Measurements from ENCODE around the gene ABTB2. TPM values are rescaled to one million over a fixed set of nuclear protein-coding genes. Genes with fewer than 3 reads are reported as not detected.

The ABTB2 gene
- total RNA-seq, 1 experiment from 2014 or later, result 5.5 TPM

GRCh38 chr11:34155057-34155756 is 202.6 kb downstream of the ABTB2 start:
- H2BK12ac ChIP-seq (ENCODE audit: insufficient read length, low read depth, low read length), result no peak overlapping the region
- Mint-ChIP-seq H3K27me3 (ENCODE audit: low read depth) (no peaks in the 10 kb centered on the region), H3K4me3 (no peak overlapping the region), H3K36me3 (ENCODE audit: insufficient read depth in 1 of 3, low read depth in 3 of 3) (peaks cover 6 to 23% (median 7%) of the 10 kb centered on the region in 3 experiments; a peak in 5 of 7 replicates), H3K27ac (no peak overlapping the region), H3K4me1 (no peaks in the 10 kb centered on the region), H3K9me3 (no peaks in the 10 kb centered on the region)
- no peak overlapping the region for H2BK15ac ChIP-seq (ENCODE audit: low read depth, low read length)
- no peak overlapping the region for H3K18ac ChIP-seq (ENCODE audit: insufficient read length, low read depth, low read length)
- no peak for TF ChIP-seq CTCF (conservative IDR thresholded peaks at IDR 0.05)
- no peak overlapping the region for H3K4ac ChIP-seq (ENCODE audit: low read depth, low read length)
- no peak overlapping the region for H3K9ac ChIP-seq (ENCODE audit: extremely low read depth, insufficient read length, low read length)
- H4K8ac ChIP-seq (replicated peaks; ENCODE audit: insufficient read length, low read depth, low read length), result no peak overlapping the region
- no CpG with 5 or more reads among the region's 15 CpGs for WGBS (ENCODE audit: extremely low coverage, insufficient read length, low lambda C conversion rate)
- H3K23ac ChIP-seq (ENCODE audit: insufficient read length, low read depth, low read length), result no peak overlapping the region
- H2BK20ac ChIP-seq (ENCODE audit: low read depth, low read length, poor library complexity, severe bottlenecking), result no peak overlapping the region
- no peaks in the 10 kb centered on the region for H3K23me2 ChIP-seq (ENCODE audit: insufficient read length, low read depth, low read length, poor library complexity, severe bottlenecking)
- no peak overlapping the region for H2AFZ ChIP-seq (ENCODE audit: low read length)
- H2BK5ac ChIP-seq (ENCODE audit: insufficient read length, low read length), result no peak overlapping the region
- H3K14ac ChIP-seq (ENCODE audit: insufficient read depth, low read length), result no peak overlapping the region
- no peak overlapping the region for H4K91ac ChIP-seq (ENCODE audit: insufficient read length, low read depth, low read length)
- H3K79me1 ChIP-seq (ENCODE audit: insufficient read depth, low read depth, low read length, poor library complexity, severe bottlenecking), result no peaks in the 10 kb centered on the region
- no peak overlapping the region for H2AK5ac ChIP-seq (ENCODE audit: insufficient read length, low read length)
- H2BK120ac ChIP-seq (ENCODE audit: low read depth, low read length, poor library complexity, severe bottlenecking), result no peak overlapping the region
- no peaks in the 10 kb centered on the region for H3K27me3 ChIP-seq (ENCODE audit: insufficient read depth, low read length)
- no peak overlapping the region for H3K27ac ChIP-seq (ENCODE audit: insufficient read length, low read depth, low read length)
- DNase-seq, result no peak
- H3K56ac ChIP-seq (ENCODE audit: insufficient read length, low read depth, low read length), result no peak overlapping the region
- H4K20me1 ChIP-seq (ENCODE audit: control insufficient read depth, insufficient read depth, insufficient read length), result no peaks in the 10 kb centered on the region
- H3K79me2 ChIP-seq (ENCODE audit: insufficient read depth, low read length), result no peaks in the 10 kb centered on the region
- no peaks in the 10 kb centered on the region for H3K4me1 ChIP-seq (ENCODE audit: insufficient read depth, low read length)
- H3K4me2 ChIP-seq (ENCODE audit: insufficient read depth, insufficient read length, low read length), result no peak overlapping the region
- H3K9me3 ChIP-seq (ENCODE audit: control insufficient read depth, low read depth, low read length), result no peaks in the 10 kb centered on the region
- H3T11ph ChIP-seq (ENCODE audit: low read length), result no peak overlapping the region
- no peak overlapping the region for H4K5ac ChIP-seq (ENCODE audit: insufficient read length, low read depth, low read length)
